Stimulated activated naive CD4-positive, alpha-beta T cell treated with Interleukin-2 at 50 U/mL for 16 hours (primary cell): Measurements from ENCODE around the gene SLC35F1.
"Not testable (repeated sequence)": the region's sequence is repeated elsewhere in the genome, so short reads cannot be mapped to it uniquely, and the experiment has no call there.

ENCODE experiments used
- DNase-seq: peaks from one replicate; lab custom pipeline; 2025; lab: John Stamatoyannopoulos, UW

The SLC35F1 gene

DNA sequence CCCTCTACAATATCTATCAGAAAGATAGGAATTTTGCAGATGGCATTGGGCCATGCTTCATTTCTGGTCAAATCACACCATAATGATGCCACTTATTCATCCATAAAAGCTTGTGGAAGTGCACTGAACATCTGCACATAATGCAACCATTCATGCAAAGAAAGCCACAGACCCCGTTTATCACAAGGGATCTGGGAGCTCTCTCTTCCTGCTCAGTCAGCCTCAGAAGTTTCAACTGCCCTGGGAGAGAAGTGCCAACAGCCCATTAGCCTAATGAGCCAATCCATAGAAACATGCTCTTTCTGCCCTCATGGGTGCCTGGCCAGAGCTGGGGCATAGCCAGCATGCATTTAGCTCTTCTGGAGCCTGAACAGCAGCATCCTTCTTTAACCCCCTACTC lies 85.8 kb downstream of the SLC35F1 start:
- DNase-seq = no peak

DNA sequence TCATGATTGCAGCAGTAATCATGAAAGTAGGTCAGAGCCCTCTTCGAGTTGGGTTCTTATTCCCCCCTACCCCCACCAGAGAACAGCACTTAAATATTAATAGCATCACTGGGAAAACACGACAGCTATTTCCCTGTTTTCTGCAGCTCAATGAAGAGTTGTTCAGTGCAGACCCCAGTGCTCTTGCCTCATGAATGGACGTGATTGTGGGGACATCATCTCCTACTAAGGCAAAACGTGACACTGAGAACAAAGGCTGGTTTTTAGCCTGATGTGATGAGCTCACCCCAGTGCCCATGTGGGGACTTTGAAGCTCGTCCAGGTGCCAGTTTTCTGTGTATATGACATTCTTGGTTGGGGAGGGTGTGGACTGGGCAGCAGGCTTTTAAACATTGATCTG lies 105.9 kb downstream of the SLC35F1 start:
- DNase-seq = no peak

DNA sequence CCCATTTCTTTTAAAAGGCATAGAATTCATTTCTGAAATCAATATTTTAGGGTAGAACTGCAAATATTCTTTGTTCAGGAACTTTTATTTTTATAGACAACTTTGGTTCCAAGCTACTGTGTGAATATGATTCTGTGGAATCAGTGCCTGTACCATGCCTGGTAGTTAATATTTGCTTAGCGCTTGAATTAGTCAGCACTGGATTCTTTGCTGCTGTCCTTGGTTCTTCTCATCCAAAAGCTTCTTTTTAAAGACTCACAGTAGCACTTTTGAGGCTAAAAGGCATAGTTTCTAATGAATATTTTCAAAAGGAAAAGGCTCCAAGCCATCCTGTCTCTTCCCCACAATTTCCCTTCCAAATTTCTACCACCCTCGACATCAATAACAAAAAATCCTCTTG lies 109.5 kb downstream of the SLC35F1 start:
- DNase-seq = no peak

DNA sequence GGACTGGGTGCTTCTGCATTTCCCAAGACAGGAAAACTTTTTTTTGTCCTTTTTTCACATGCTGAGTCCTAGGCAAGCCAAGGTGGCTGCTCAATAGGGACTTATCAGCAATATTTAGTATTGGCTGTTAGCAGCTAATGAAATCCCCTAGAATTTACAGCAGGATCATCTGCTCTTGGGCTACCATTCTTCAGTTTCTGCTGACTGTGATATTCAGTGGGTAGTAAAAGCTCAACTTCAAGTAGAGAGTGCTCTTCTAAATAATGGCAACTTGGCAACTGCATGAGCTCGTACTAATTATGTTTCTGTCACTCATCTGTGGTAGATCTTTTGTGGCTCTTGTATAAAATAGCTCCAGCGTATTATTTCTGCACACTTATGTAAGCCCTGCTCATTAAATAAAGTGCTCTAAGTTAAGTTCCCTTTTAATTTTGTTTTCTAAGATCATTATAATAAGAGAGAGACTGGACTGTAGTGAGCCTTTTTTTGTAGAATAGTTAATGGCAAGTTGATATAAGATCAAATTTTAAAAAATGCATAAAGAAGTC lies 110.3 kb downstream of the SLC35F1 start:
- no peak for DNase-seq

DNA sequence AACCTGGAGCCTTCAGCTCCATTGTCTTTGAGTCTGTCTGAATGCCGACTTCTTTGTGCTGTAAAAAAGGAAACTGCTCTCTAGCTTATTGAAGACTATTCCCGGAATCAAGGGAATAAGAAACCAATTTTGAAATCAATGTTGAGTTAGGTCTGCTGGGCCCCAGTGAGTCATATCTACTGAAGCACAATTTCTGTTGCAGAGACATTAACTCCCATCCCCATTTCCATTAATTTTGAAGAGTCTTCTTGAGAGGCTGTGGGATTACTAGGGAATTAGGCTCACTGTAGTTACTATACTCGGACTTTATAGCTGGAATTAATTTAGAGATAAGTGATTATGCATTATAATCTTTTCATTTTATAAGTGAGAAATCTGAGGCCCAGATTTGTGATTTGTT lies 116.7 kb downstream of the SLC35F1 start:
- no peak for DNase-seq

GRCh38 chr6:118029967-118030366 lies 122.9 kb downstream of the SLC35F1 start:
- no peak for DNase-seq

- DNase-seq = not testable (repeated sequence)
Observed at GRCh38 chr6:118037479-118037878, 130.4 kb downstream of the SLC35F1 start.

DNA sequence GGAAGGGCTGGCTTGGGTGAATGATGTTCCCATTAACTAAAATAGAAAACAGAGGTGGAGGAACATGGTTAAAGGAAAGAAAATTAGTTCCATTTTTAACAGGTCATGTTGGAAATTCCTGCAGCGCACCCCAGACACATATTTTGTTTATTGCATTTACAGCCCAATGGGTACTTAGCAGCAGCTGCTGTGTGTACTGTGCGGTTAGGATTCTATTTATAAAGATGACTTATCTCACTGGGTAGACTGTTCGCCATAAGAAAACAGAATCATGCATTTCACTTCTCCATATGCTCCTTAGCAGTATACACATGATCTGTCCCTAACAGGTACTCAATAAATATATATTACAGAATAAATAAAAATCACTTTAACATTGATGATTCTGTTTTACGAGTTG lies 135.8 kb downstream of the SLC35F1 start:
- DNase-seq = no peak

- no peak for DNase-seq
Observed at GRCh38 chr6:118044275-118044674, 137.2 kb downstream of the SLC35F1 start.

DNA sequence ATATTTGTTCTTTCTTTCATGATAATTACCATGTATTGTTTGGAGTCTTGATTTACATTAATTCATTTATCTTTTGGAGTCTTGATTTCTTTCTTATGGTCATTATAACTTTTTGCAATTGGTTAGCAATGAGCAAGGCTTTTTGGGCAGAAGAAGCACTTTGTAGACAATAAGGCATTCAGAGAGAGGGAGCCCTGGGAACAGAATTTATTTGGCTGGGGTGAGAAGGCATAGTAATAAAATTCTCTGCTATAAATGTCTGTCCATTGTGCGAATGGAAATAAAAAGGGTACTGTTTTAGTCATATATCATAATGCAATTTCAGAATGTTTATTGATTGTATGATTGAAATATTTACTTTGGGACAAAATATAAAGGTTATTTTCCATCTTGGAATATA lies 147.0 kb downstream of the SLC35F1 start:
- DNase-seq = no peak

DNA sequence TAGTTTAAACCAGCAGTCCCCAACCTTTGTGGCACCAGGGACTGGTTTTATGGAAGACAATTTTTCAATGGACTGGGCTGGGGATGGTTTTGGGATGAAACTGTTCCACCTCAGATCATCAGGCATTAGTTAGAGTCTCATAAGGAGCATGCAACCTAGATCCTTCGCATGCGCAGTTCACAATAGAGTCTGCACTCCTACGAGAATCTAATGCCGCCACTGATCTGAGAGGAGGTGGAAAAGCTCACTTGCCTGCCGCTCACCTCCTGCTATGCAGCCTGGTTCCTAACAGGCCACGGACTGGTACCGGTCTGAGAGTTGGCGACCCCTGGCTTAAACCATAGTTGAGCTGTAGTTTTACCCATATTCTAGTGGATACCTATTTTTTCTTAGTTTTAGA lies 154.6 kb downstream of the SLC35F1 start:
- no peak for DNase-seq

DNA sequence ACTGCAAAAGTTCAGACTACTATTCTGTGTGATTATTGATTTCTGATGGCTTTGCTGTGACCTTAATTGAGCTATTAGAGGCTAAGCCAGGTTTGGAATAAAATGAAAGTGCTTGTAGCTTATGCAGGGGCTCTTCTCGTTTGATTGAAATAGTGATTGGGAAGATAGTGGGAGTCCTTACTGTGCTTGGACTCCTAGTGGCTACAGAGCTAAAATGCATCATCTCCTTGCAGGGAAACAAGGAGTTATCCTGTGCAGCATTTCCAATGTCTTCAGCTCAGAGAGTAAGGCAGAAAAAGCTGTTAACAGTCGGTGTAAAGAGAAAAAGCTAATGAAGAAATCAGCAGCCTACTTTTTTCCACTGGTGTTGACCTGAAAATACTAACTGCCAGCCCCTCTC lies 173.5 kb downstream of the SLC35F1 start:
- no peak for DNase-seq

DNA sequence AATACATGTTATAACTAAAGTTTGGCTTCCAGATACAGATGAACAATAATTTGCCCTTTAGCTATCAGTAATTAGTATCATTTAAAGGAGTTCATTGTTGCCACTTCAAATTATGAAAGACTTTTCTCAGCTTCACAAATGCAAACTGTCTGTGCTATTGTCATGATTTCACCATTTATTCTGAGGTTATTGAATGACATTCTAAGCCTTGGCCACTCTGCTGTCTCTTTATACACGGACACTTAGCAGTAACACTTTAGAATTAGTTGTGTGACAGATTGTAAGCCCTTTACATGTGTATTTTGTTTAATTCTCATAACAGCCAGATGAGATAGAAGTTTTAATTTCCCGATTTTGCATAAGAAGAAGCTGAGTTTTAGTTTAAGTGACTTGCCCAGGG lies 176.6 kb downstream of the SLC35F1 start:
- DNase-seq = no peak

DNA sequence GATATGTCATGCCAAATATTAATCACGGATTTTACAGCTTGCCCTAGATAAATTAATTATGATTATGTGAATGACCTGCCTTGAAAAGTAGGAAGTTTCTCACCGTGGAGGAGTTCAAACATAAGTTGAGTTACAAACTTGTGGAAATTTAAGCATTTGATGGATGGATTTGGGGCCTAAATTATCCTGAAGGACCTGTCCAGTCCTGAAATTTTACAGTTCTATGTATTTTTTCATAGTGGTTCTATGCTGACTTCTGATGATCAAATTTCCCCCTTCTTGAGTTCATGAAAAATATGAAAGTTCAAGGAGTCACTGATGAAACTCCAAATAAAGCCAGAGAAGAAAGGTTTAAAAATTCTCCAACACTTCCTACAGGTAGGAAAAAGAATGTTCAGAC lies 178.6 kb downstream of the SLC35F1 start:
- no peak for DNase-seq

GRCh38 chr6:118086159-118086558 lies 179.1 kb downstream of the SLC35F1 start:
- DNase-seq = no peak

DNA sequence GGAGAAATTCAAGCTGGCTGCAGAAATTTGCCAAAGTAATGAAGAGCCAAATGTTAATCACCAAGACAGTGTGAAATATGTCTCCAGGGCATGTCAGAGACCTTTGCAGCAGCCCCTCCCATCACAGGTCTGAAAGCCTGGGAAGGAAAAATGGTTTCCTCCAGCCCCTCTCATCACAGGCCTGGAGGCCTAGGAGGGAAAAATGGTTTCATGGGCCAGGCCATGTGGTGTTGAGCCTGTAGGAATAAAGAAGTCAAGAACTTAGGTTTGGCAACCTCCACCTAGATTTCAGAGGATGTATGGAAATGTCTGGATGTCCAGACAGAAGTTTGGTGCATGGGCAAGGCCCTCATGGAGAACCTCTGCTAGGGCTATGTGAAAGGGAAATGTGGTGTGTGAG lies 185.0 kb downstream of the SLC35F1 start:
- no peak for DNase-seq

- DNase-seq = no peak
Observed at GRCh38 chr6:118097576-118097975, 190.5 kb downstream of the SLC35F1 start.

- no peak for DNase-seq
Observed at GRCh38 chr6:118100717-118101116, 193.7 kb downstream of the SLC35F1 start.

DNA sequence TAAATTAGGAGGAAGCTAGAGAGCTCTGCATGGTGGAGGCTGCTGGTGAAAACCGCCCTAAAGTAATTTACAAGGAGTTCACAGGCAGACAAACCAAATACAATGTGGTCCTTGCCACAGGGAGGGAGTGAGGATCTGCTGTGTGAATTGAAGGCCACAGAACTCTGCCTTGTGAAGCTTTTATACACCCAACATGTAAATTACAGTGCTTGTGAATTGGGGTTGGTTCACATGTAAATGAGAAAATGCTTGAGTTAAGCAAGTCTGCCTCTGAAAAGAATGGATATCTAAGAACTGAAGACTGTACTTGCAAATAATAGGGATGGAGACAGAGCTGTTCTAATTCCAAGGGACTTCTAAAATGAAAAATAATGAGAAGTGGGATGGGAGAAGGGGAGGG lies 194.2 kb downstream of the SLC35F1 start:
- no peak for DNase-seq

GRCh38 chr6:118101831-118102345 lies 194.8 kb downstream of the SLC35F1 start:
- DNase-seq = no peak

- DNase-seq = no peak
Observed at GRCh38 chr6:118102401-118102800, 195.3 kb downstream of the SLC35F1 start.

GRCh38 chr6:118103381-118104146 lies 196.5 kb downstream of the SLC35F1 start:
- no peak for DNase-seq

DNA sequence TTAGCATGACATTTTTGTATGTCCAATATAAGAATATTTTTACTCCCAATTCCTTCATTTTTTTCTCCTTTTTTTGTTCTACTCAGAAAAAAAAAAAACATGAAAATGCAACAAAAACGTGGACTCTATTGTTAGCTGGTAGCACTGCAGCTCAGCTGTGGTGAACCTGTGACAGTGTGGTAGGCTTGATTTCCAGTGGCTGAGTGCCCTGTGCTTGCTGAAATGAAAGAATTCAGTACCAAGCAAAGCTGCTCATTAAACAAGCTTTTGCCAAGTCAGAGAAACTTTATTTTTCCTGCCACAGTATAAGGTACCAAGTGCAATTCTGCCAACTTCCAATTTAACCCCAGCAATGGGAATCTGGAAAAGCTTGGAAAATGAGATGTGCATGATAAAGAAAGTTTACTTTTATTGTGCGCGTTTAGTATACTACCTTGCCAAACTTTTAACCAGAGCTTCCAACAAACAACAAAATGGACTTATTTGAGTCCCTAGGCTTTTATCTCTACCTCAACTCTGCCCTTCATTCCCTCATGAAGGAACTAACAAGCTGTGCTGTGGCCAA lies 215.2 kb downstream of the SLC35F1 start:
- no peak for DNase-seq

GRCh38 chr6:118122801-118123200 lies 215.7 kb downstream of the SLC35F1 start:
- DNase-seq = no peak
